ENCODE data around the gene CPAMD8.
"Not testable (repeated sequence)": the region's sequence is repeated elsewhere in the genome, so short reads cannot be mapped to it uniquely, and the experiment has no call there.

DNA sequence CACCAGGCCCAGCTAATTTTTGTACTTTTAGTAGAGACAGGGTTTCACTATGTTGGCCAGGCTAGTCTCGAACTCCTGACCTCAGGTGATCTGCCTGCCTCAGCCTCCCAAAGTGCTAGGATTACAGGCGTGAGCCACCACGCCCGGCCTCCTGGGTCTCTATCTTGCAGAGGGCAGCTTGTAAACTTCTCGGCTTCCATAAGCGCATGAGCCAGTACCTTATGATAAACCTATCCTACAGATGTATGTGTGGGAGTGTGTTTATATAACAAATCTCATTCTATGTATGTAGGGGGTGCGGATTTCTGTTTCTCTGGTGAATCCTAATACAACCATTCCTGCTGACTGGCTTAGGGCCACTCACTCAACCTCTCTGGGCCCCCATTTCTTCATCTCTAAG lies 86.5 kb downstream of the CPAMD8 start:
- TF ChIP-seq, protein P1, sequence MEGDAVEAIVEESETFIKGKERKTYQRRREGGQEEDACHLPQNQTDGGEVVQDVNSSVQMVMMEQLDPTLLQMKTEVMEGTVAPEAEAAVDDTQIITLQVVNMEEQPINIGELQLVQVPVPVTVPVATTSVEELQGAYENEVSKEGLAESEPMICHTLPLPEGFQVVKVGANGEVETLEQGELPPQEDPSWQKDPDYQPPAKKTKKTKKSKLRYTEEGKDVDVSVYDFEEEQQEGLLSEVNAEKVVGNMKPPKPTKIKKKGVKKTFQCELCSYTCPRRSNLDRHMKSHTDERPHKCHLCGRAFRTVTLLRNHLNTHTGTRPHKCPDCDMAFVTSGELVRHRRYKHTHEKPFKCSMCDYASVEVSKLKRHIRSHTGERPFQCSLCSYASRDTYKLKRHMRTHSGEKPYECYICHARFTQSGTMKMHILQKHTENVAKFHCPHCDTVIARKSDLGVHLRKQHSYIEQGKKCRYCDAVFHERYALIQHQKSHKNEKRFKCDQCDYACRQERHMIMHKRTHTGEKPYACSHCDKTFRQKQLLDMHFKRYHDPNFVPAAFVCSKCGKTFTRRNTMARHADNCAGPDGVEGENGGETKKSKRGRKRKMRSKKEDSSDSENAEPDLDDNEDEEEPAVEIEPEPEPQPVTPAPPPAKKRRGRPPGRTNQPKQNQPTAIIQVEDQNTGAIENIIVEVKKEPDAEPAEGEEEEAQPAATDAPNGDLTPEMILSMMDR (IDR thresholded peaks at IDR 0.05): not testable (repeated sequence)
- TF ChIP-seq POLR2A (IDR thresholded peaks at IDR 0.05): not testable (repeated sequence)
